ENCODE measurements around the gene B4GALT6. TPM values are rescaled to one million over a fixed set of nuclear protein-coding genes. Genes with fewer than 3 reads are reported as not detected.

B4GALT6 gene
- total and polyA plus RNA-seq, 2 of the 8 experiments (the other 6 are each of a cell fraction or from before 2014, with no cell fraction given) = 6.3 to 41.5 TPM

DNA sequence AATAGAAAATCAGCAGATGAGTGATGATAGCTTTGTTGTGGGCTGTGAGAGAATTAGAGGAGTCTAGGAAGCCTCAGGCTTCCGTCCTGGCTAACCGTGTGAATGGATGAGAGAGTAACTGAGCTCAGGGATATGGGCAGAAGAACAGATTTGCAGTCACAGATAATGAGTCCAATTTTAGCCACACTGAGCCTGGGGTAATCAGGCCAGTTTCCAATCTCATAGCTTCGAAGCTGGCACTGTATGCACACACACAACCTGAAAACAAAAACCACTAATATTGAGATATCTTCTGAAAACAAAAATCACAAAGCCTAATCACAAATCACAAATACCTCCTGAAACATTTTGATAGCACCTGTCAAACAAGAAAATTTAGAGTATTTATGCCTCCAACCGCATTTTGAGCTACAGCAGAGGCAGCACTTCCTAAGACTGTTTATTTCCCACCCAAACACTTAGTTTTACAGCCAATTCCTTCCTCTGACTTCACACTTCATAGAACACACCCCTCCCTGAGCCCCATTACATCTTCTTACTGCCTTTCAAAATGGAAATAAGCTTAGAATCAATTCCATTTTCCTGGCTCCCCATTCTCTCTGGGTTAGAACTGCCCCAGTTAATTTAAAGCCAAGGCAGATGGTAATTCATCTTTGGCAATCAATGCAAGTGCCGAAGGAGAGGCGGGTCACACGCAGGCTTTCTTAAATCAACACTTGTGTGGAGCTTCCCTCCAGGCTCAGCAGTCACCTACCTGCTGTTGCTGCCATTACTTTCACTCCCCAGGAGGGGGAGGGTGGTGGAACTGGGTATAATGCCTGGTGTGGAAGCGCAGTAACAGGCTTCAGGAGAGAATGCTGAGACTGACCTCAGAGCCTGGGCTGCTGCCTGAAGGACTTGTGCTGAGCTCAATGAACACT lies 73.8 kb downstream of the B4GALT6 start (continued):
- no peak for TF ChIP-seq NRF1 (IDR thresholded peaks at IDR 0.05; ENCODE audit: low read depth, low read length)
- TF ChIP-seq HDAC2 (IDR thresholded peaks at IDR 0.05; ENCODE audit: borderline replicate concordance in 1 of 2, low read depth in 2 of 2, low read length in 2 of 2) = 0 out of 4 replicates have a peak, but pooled peaks of 1 of the 2 experiments have one; percentile 46
- TF ChIP-seq CHD1 (IDR thresholded peaks at IDR 0.05; ENCODE audit: low read depth, low read length) = no peak
- no peak for TF ChIP-seq KDM5A (IDR thresholded peaks at IDR 0.05; ENCODE audit: low read length)
- no peak for TF ChIP-seq CHD2 (IDR thresholded peaks at IDR 0.05; ENCODE audit: low read length)
- peak; percentile 51 to 62 (median 57) for TF ChIP-seq CTCF (IDR thresholded peaks at IDR 0.05; ENCODE audit: control extremely low read depth in 1 of 3, insufficient read depth in 1 of 3, low read depth in 1 of 3, low read length in 3 of 3)
- no peak for TF ChIP-seq BCL11A (IDR thresholded peaks at IDR 0.05; ENCODE audit: low read depth in 2 of 2, low read length in 2 of 2)
- TF ChIP-seq KDM4A (IDR thresholded peaks at IDR 0.05; ENCODE audit: low read depth, low read length, severe bottlenecking) = no peak
- no peak for TF ChIP-seq POU5F1 (IDR thresholded peaks at IDR 0.05; ENCODE audit: low read depth, low read length)
- TF ChIP-seq JUN (IDR thresholded peaks at IDR 0.05; ENCODE audit: low read depth, low read length) = no peak
- TF ChIP-seq PHF8 (conservative IDR thresholded peaks at IDR 0.05; ENCODE audit: low read depth, low read length) = no peak
- no peak for TF ChIP-seq HDAC6 (IDR thresholded peaks at IDR 0.05; ENCODE audit: low read depth, low read length)
- 0 out of 2 replicates have a peak, but pooled peaks have one; percentile 6 for TF ChIP-seq TEAD4 (IDR thresholded peaks at IDR 0.05; ENCODE audit: low read depth, low read length)
- TF ChIP-seq POLR2AphosphoS5 (IDR thresholded peaks at IDR 0.05; ENCODE audit: low read depth, low read length) = no peak
- 0 out of 2 replicates have a peak, but pooled peaks have one; percentile 16 for TF ChIP-seq TAF1 (IDR thresholded peaks at IDR 0.05; ENCODE audit: low read depth, low read length)
- TF ChIP-seq RXRA (IDR thresholded peaks at IDR 0.05; ENCODE audit: insufficient read depth, low read depth, low read length) = no peak
- TF ChIP-seq SUZ12 (IDR thresholded peaks at IDR 0.05; ENCODE audit: low read length) = no peak

Measured in H1 (cell line).